HepG2 (cell line): Measurements from ENCODE around the gene LARP1. TPM values are rescaled to one million over a fixed set of nuclear protein-coding genes. Genes with fewer than 3 reads are reported as not detected.
A peak's percentile ranks its signal among the peaks of the same experiment; 100 is the strongest.

Experiments used
- ATAC-seq: fragments of 200-7000 bp; cut with Tn5 transposase; 3 replicates; pipeline ENCODE4 v1.9.1; 2020; ENCODE audit warnings: mild to moderate bottlenecking, moderate library complexity
- BruUV-seq: library from RNA; stranded (reverse); fragments of 400-500 nt; replicated peaks from 2 replicates; lab custom pipeline; 2021; lab: Mats Ljungman, UMichigan
- CTCF ChIA-PET: fragments of 300-600 bp; formaldehyde crosslinking; extraction: SDS; loops from one replicate; lab custom pipeline; 2021; ENCODE audit warnings: low total read pairs, inconsistent platforms, low intra/inter-chr PET ratio; lab: Yijun Ruan, JAX
- POLR2A ChIA-PET: fragments of 350-600 bp; sonication (Branson Sonifier 250); formaldehyde crosslinking; loops from one replicate; lab custom pipeline; 2020; ENCODE audit warnings: antibody characterized with exemption, inconsistent platforms; lab: Yijun Ruan, JAX
- DNase-seq: peaks from one replicate; pipeline ENCODE4 v3.0.0-alpha.2; 2015; ENCODE audit warnings: low spot score
- FAIRE-seq: peaks from 3 replicates; lab custom pipeline; 2011; peaks lifted over from hg19 to GRCh38; lab: Jason Lieb, UNC
- H2AFZ ChIP-seq: one replicate; pipeline ENCODE4 v1.6.1; 2011; ENCODE audit warnings: low read length, inconsistent platforms
- H3K27ac ChIP-seq: fragments of 300-600 bp; 3 replicates; pipeline ENCODE4 v1.8.0; 2011; ENCODE audit warnings: mixed run types, mild to moderate bottlenecking, mixed read lengths, low read length, inconsistent platforms; ENCODE audit not compliant: insufficient read depth; ENCODE audit errors: extremely low read length
- H3K27me3 ChIP-seq, 2 experiments: fragments of 200-600 bp in 1 of 2; 2 replicates in 1 of 2; 3 replicates in 1 of 2; pipeline versions ENCODE4 v1.6.0 to v1.8.0; 2011; ENCODE audit warnings: low read length in 2 of 2, mild to moderate bottlenecking in 2 of 2, moderate library complexity in 2 of 2, inconsistent platforms in 1 of 2; ENCODE audit not compliant: insufficient read depth in 2 of 2, control insufficient read depth in 1 of 2
- H3K36me3 ChIP-seq, 2 experiments: fragments of 200-600 bp in 1 of 2; replicated peaks in 1 of 2; 2 replicates in 1 of 2; 3 replicates in 1 of 2; pipeline versions ENCODE4 v1.5.1 to v1.8.0; 2011; ENCODE audit warnings: low read length in 2 of 2, inconsistent platforms in 1 of 2; ENCODE audit not compliant: insufficient read depth in 2 of 2, control insufficient read depth in 1 of 2
- H3K4me1 ChIP-seq: 2 replicates; pipeline ENCODE4 v1.5.1; 2012; ENCODE audit warnings: low read length, inconsistent platforms; ENCODE audit not compliant: insufficient read depth
- H3K4me2 ChIP-seq: 2 replicates; pipeline ENCODE4 v1.6.0; 2011; ENCODE audit warnings: low read depth, low read length, inconsistent platforms
- H3K4me3 ChIP-seq, 3 experiments: fragments of 200-600 bp in 1 of 3; sonication (generic), shearing (Covaris generic) in 1 of 3; replicated peaks in 1 of 3; 2 replicates each; pipeline ENCODE4 v1.5.1; 2011 to 2016; ENCODE audit warnings: low read length in 3 of 3, inconsistent platforms in 2 of 3, low read depth in 2 of 3, mild to moderate bottlenecking in 2 of 3, control low read depth in 1 of 3, mixed read lengths in 1 of 3; ENCODE audit not compliant: insufficient read depth in 1 of 3
- H3K79me2 ChIP-seq: one replicate; pipeline ENCODE4 v1.6.1; 2011; ENCODE audit warnings: low read length, inconsistent platforms; ENCODE audit not compliant: insufficient read depth
- H3K9ac ChIP-seq: 2 replicates; pipeline ENCODE4 v1.6.0; 2011; ENCODE audit warnings: mild to moderate bottlenecking, low read depth, low read length, inconsistent platforms; ENCODE audit not compliant: insufficient read depth
- H3K9me3 ChIP-seq: 2 replicates; pipeline ENCODE4 v1.5.1; 2012; ENCODE audit warnings: mild to moderate bottlenecking, low read length
- H4K20me1 ChIP-seq: 2 replicates; pipeline ENCODE4 v1.6.0; 2011; ENCODE audit warnings: inconsistent platforms, mild to moderate bottlenecking, low read length, moderate library complexity; ENCODE audit not compliant: insufficient read depth
- CTCF ChIP-seq: sonication (generic); formaldehyde crosslinking; IDR thresholded peaks from 2 replicates; pipeline ENCODE4 v1.5.0; 2020; ENCODE audit warnings: mild to moderate bottlenecking, missing genetic modification reagents, moderate library complexity
- GFI1 ChIP-seq: sonication (generic); formaldehyde crosslinking; IDR thresholded peaks from 2 replicates; pipeline ENCODE4 v1.5.0; 2020; ENCODE audit warnings: missing genetic modification reagents, mild to moderate bottlenecking, borderline replicate concordance
- GTF3A ChIP-seq: sonication (generic); formaldehyde crosslinking; conservative IDR thresholded peaks from 2 replicates; pipeline ENCODE4 v1.4.0; 2020; ENCODE audit warnings: mild to moderate bottlenecking, missing genetic modification reagents
- KMT2A ChIP-seq: sonication (generic); formaldehyde crosslinking; IDR thresholded peaks from 2 replicates; pipeline ENCODE4 v1.4.0; 2020; ENCODE audit warnings: missing genetic modification reagents
- PBX3 ChIP-seq: sonication (generic); formaldehyde crosslinking; IDR thresholded peaks from 2 replicates; pipeline ENCODE4 v1.8.1; 2023; ENCODE audit warnings: missing genetic modification reagents, inconsistent platforms, borderline replicate concordance
- PRDM4 ChIP-seq: sonication (generic); formaldehyde crosslinking; IDR thresholded peaks from 2 replicates; pipeline ENCODE4 v1.9.0; 2021; ENCODE audit warnings: missing genetic modification reagents, borderline replicate concordance
- REXO4 ChIP-seq: sonication (generic); formaldehyde crosslinking; IDR thresholded peaks from 2 replicates; pipeline ENCODE4 v1.8.0; 2022; ENCODE audit warnings: missing genetic modification reagents, mild to moderate bottlenecking, borderline replicate concordance
- SOX5 ChIP-seq: IDR thresholded peaks from 2 replicates; pipeline ENCODE4 v1.6.1; 2016; ENCODE audit warnings: borderline replicate concordance
- SRSF1 ChIP-seq: fragments of 200-400 bp; formaldehyde crosslinking; optimal IDR thresholded peaks from 2 replicates; pipeline ENCODE3; 2017; ENCODE audit warnings: mild to moderate bottlenecking, low read depth, low read length, moderate library complexity
- ZFP91 ChIP-seq: sonication (generic); formaldehyde crosslinking; IDR thresholded peaks from 2 replicates; pipeline ENCODE4 v1.9.0; 2022; ENCODE audit warnings: missing genetic modification reagents, mild to moderate bottlenecking, borderline replicate concordance
- ZNF12 ChIP-seq: sonication (generic); formaldehyde crosslinking; IDR thresholded peaks from 2 replicates; pipeline ENCODE4 v1.5.0; 2020; ENCODE audit warnings: missing genetic modification reagents
- ZNF33B ChIP-seq: sonication (generic); formaldehyde crosslinking; IDR thresholded peaks from 2 replicates; pipeline ENCODE4 v1.5.1; 2020; ENCODE audit warnings: mild to moderate bottlenecking, missing genetic modification reagents
- ZNF512 ChIP-seq: sonication (generic); formaldehyde crosslinking; IDR thresholded peaks from 2 replicates; pipeline ENCODE4 v1.4.0; 2020; ENCODE audit warnings: mild to moderate bottlenecking, missing genetic modification reagents
- ZNF598 ChIP-seq: sonication (generic); formaldehyde crosslinking; IDR thresholded peaks from 2 replicates; pipeline ENCODE4 v1.5.1; 2020; ENCODE audit warnings: mild to moderate bottlenecking, missing genetic modification reagents, borderline replicate concordance
- WGBS: methylation state at CpG from one replicate; pipeline ENCODE4 v1.1.6; 2017; ENCODE audit warnings: low lambda C conversion rate; 5-methylcytosine and 5-hydroxymethylcytosine counted together
- in situ Hi-C: cut with HindIII; loops from 2 replicates; pipeline ENCODE4 v1.10.0; 2017; ENCODE audit warnings: low pct_unique_long_range_greater_than_20kb; ENCODE audit not compliant: extremely low pct_ligation_motif_present
- intact Hi-C: fragments of 100-400 bp; cut with micrococcal nuclease; formaldehyde crosslinking; loops from one replicate; pipeline ENCODE4 v1.10.0; 2022; ENCODE audit not compliant: unreplicated experiment
- polyA plus RNA-seq, 8 experiments: library from polyadenylated mRNA; depleted of rRNA in 3 of 8; stranded (reverse) in 7 of 8; unstranded in 1 of 8; fragments of >200 nt; fragmentation: Illumina TruSeq in 4 of 8; extraction: Trizol in 4 of 8; gene quantifications; 2 replicates each; pipeline versions ENCODE4 v1.2.1 to v1.2.3, GENCODE V29; 2011 to 2016; ENCODE audit warnings: low read depth in 4 of 8, missing spikeins in 1 of 8, mixed read lengths in 1 of 8; ENCODE audit not compliant: insufficient read depth in 1 of 8
- total RNA-seq, 5 experiments: library from RNA; depleted of rRNA; stranded (reverse); fragments of >200 nt; fragmentation: Illumina TruSeq; extraction: Trizol; gene quantifications; 2 replicates each; pipeline ENCODE4 v1.2.3, GENCODE V29; 2016; ENCODE audit warnings: low read depth in 1 of 5

Gene LARP1
- total and polyA plus RNA-seq, 2 of the 13 experiments (the other 11 are each of a cell fraction or from before 2014, with no cell fraction given): 45.2 to 61.4 TPM

- TF ChIP-seq GTF3A (CRISPR knock-in tag): no peak
- TF ChIP-seq, all 625 proteins: peak for 3
Observed at GRCh38 chr5:154823605-154824004, 68.4 kb downstream of the LARP1 start (continued).

GRCh38 chr5:154824070-154824469 is 68.9 kb downstream of the LARP1 start:
- Histone ChIP-seq H3K9ac (no peak overlapping the region), H2AFZ (no peak overlapping the region), H3K4me1 (peaks cover 61% of the 10 kb centered on the region), H3K9me3 (no peaks in the 10 kb centered on the region), H3K79me2 (no peaks in the 10 kb centered on the region), H3K4me3 (no peak overlapping the region), H3K27me3 (no peaks in the 10 kb centered on the region), H3K4me2 (no peak overlapping the region; the same call in 1 of the 2 replicates), H3K36me3 (peaks cover 8 to 36% of the 10 kb centered on the region in 2 experiments; a peak in 4 of 5 replicates), H4K20me1 (peaks cover 4% of the 10 kb centered on the region; the same call in 1 of the 2 replicates), H3K27ac (peak overlapping the region; percentile 24)
- ChIA-PET CTCF (no interaction called here), POLR2A (interaction anchor here (0.9 to 1.5 kb wide), 3 partner anchors 19 to 44 kb away, joined by 3 to 4 read pairs (median 3); partner anchors contain the start of gene FAXDC2)
- in situ Hi-C loops (no loop called here), intact Hi-C loops (no loop called here)
- FAIRE-seq (no peak), DNase-seq (peak; percentile 25), ATAC-seq (peak; percentile 61)
- WGBS: 100% methylated on average over 2 of the region's 2 CpGs
- no TSS peak for BruUV-seq
- TF ChIP-seq CTCF (no peak), SRSF1 (no peak), ZNF512 (CRISPR knock-in tag) (no peak), PRDM4 (no peak), PBX3 (CRISPR knock-in tag) (no peak), ZFP91 (no peak), ZNF12 (no peak), GFI1 (CRISPR knock-in tag) (peak; percentile 93), ZNF33B (CRISPR knock-in tag) (no peak), ZNF598 (no peak), SOX5 (CRISPR knock-in tag) (peak; percentile 12; the same call in 1 of the 2 replicates), KMT2A (CRISPR knock-in tag) (no peak), REXO4 (CRISPR knock-in tag) (no peak)
